RWPE2 (cell line): ENCODE measurements around the gene NMRK1.

ENCODE experiments used
- ATAC-seq: fragments of 200-7000 bp; cut with Tn5 transposase; 3 replicates; pipeline ENCODE4 v1.9.1; 2021; ENCODE audit warnings: low read depth
- DNase-seq: peaks from one replicate; pipeline ENCODE4 v3.0.0-alpha.2; 2020; ENCODE audit warnings: low spot score
- H3K27ac ChIP-seq: fragments of 450-650 bp; 2 replicates; pipeline ENCODE4 v1.5.1; 2017; ENCODE audit warnings: mild to moderate bottlenecking; ENCODE audit not compliant: poor library complexity, severe bottlenecking
- H3K27me3 ChIP-seq: fragments of 250-450 bp; sonication (Bioruptor Pico); 2 replicates; pipeline ENCODE4 v1.5.1; 2021; ENCODE audit warnings: mild to moderate bottlenecking, moderate library complexity; ENCODE audit not compliant: insufficient read depth, poor library complexity, severe bottlenecking
- H3K36me3 ChIP-seq: fragments of 250-450 bp; sonication (Bioruptor Pico); 2 replicates; pipeline ENCODE4 v1.5.1; 2020; ENCODE audit warnings: low read depth, mild to moderate bottlenecking, moderate library complexity
- H3K4me1 ChIP-seq: fragments of 250-450 bp; sonication (Bioruptor Pico); 2 replicates; pipeline ENCODE4 v1.5.1; 2021; ENCODE audit warnings: mild to moderate bottlenecking, moderate library complexity; ENCODE audit not compliant: insufficient read depth, poor library complexity, severe bottlenecking
- H3K4me3 ChIP-seq: fragments of 250-450 bp; sonication (Bioruptor Pico); 2 replicates; pipeline ENCODE4 v1.5.1; 2021; ENCODE audit warnings: mild to moderate bottlenecking, moderate library complexity; ENCODE audit not compliant: severe bottlenecking
- H3K9me3 ChIP-seq: fragments of 250-450 bp; sonication (Bioruptor Pico); 2 replicates; pipeline ENCODE4 v1.5.1; 2021; ENCODE audit warnings: mild to moderate bottlenecking, moderate library complexity; ENCODE audit not compliant: severe bottlenecking
- CTCF ChIP-seq: fragments of 450-650 bp; IDR thresholded peaks from one replicate; pipeline ENCODE4 v1.5.1; 2017; ENCODE audit warnings: mild to moderate bottlenecking, moderate library complexity; ENCODE audit not compliant: poor library complexity, severe bottlenecking

NMRK1 gene

GRCh38 chr9:75013735-75014134 lies 74.2 kb downstream of the NMRK1 start:
- DNase-seq = no peak
- peaks cover 27% of the 10 kb centered on the region for H3K36me3 ChIP-seq
- no peak for TF ChIP-seq CTCF
- no peak overlapping the region for H3K27ac ChIP-seq
- no peak overlapping the region for H3K4me3 ChIP-seq
- no peaks in the 10 kb centered on the region for H3K27me3 ChIP-seq
- ATAC-seq = no peak
- no peaks in the 10 kb centered on the region for H3K9me3 ChIP-seq
- H3K4me1 ChIP-seq = no peaks in the 10 kb centered on the region
